Measurements from ENCODE around the gene DUSP10.

Gene DUSP10

GRCh38 chr1:221729771-221730330 is 12.0 kb downstream of the DUSP10 start:
- DNase-seq: no peak

GRCh38 chr1:221728037-221728505 is 13.8 kb downstream of the DUSP10 start:
- DNase-seq: no peak

DNA sequence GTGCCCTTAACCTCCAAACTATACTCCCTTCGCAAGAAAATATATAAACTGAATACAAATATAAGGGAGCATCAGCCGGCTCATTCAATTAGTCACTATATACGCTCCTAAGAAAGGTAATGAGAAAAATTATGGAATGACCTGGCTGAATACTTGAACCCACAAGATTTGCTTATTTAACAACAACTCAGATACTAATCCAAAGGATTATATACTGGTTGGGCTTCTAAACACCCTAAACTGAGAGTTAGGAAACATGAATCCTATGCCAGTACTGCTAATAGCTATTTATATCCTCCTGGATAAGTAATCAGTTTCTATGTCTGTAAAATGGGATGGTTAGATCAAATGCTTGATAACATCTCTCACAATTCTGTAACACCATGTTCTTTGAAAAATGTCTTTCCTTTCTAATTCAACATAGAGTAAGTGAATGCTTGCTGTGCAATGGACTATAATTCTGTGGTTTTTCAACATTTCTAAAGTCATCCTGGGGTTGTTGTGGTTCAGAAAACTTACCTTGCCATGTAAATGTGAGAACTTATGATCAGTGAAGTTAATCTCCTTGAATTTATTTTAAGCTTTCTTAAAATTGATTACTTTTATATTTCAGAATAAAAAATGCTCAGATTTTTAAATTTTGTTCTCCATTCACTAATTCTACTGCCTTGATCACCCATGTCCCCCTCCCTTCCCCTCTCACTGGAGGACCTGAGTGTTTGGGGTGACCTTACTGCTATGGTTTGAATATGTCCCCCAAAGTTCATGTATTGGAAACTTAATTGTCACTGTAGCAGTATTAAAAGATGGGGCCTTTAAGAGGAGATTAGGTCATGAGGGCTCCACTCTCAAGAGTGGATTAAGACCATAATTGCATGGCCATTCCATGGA is 14.5 kb downstream of the DUSP10 start:
- DNase-seq: peak; percentile 43

DNA sequence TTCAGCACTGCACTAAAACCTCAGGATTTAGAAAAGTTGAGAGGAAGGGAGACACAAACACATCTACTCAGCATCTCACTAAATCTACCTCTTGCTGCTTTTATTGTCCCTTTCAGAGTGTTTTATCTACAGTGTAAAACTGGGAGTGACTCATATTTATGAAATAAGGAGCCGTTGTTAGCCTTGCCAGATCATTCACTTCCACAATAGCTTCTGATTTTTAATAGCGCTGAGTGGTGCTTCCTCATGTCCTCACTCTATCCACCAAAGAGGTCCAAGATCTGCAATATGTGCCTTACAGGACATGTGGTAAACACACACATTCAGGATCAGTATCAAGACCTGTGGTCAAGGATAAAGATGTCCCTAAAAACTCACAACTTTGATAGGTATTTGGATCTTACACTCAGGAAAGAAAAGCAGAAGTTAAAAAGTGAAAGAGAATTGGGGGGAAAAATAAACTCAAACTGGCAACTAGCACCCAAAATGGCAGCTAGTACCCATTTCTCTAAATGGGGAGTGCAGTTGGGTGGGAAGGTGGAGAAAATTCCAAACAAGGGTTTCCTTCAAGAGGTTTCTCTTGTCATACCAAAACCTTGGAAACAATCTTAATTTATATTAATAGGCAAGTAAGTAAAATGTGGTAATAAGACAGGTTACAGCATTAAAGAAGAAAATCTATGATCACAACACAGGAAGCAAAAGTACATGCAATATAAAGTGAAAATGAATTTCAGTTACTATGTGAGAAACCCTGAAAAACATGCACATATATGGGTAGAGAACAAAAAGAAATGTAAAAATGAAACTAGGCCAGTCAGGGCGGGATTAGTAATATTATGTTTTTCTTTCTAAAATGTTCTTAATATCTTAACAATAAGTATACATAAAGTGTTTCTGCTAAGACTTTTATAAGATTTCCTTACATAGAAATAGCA is 15.9 kb downstream of the DUSP10 start:
- DNase-seq: peak; percentile 73

DNA sequence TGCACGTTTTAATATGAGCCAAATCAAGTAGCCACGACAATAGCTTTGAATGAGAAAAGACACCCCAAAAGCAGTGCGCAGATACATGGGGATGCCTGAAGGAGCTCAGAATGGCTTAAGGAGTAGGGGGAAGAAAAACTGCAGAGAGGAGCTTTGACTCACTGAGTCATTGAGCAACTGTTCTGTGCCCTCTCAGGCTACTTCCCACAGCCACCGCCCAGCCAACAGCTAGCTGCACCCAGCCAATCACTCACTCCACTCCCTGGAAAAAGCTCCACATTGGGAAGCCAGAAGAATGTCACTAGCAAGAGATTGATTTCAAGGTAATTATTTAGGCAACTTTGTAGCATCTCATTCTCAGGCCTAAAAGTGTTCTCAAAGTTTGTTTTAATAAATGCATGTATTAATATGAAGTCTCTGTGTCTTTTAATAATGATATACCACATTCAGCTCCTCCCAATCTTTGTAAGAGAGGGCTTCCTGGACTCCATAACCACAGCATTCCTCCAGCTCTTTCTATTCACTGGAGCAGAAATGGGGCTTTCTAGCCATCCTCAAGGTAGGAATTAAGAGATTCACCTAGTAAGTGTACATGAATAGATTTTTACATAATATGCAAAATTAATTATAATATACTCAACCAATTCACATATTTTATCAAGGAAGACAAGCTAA is 16.8 kb downstream of the DUSP10 start:
- DNase-seq: no peak

- no peak for DNase-seq
Observed at GRCh38 chr1:221723848-221724236, 18.0 kb downstream of the DUSP10 start.

GRCh38 chr1:221723018-221723847 is 18.7 kb downstream of the DUSP10 start:
- DNase-seq: no peak

DNA sequence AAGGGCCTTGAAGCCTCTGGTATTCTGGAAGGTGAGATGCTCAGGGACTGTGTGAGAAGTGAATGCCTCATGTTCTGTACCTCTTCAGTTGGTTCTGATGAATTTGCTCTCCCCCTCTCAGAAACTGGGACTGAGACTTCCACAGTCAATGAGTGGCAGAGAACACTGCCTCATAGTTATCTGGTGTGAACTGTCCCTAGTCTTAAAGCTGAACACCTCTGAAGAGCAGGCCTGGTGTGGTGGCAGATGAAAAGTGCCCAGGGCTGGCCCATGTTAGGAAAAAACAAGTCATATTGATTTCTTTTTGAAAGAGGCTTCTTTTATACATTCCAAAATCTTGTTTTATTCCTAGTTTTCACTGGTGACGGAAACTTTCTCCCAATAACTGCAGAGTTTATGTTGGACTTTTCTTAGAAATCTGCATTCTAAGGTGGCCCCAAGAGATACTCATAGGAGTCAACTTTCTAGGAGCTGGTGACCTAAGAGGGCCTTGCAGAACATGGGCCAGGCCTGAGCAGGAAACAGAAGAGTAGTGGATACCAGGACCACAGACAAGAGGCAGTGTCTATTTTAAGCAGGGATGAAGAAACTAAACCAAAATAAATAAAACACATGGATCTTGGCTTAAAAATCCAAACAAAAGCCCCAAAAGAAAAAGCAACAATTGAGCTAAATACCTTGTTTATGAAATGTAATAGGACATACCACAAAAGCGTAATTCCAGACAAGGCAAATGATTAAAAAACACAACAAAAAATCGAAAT is 19.5 kb downstream of the DUSP10 start:
- DNase-seq: no peak

GRCh38 chr1:221720545-221720944 is 21.3 kb downstream of the DUSP10 start:
- no peak for DNase-seq

DNA sequence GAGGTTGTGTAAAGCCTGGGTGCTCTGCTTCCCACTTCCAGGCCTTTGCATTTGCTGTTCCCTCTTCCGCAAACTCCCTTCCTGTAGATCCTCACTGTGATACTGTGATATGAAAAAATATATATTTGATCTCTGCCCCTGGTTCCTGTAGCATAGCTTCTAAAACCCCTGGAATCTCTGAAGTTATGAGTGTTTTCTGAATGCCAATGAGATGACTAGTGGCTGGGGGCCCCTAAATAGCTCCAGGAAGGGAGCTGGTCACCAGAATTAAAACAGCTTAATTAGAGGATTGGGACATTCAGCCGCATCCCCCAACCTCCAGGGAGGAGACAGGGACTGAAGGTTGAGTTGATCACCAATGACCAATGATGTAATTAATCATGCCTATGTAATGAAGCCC is 21.9 kb downstream of the DUSP10 start:
- DNase-seq: no peak

DNA sequence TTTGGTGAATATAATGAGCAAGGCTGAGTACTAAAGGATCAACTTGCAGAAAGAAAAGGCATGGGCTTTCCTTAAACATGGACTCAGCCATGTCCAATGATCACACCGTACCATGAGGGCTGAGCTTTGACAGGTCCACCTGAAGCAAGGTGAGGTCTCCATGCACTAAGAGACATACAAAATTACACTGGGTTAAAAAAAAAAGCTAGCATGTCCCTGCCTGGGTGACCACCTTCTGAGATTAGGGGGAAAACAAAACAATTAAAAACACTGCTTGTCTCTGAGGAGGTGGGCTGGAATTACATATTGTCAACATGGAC is 22.7 kb downstream of the DUSP10 start:
- DNase-seq: no peak

GRCh38 chr1:221718381-221719277 is 23.3 kb downstream of the DUSP10 start:
- no peak for DNase-seq

- DNase-seq: no peak
Observed at GRCh38 chr1:221717485-221717853, 24.4 kb downstream of the DUSP10 start.

DNA sequence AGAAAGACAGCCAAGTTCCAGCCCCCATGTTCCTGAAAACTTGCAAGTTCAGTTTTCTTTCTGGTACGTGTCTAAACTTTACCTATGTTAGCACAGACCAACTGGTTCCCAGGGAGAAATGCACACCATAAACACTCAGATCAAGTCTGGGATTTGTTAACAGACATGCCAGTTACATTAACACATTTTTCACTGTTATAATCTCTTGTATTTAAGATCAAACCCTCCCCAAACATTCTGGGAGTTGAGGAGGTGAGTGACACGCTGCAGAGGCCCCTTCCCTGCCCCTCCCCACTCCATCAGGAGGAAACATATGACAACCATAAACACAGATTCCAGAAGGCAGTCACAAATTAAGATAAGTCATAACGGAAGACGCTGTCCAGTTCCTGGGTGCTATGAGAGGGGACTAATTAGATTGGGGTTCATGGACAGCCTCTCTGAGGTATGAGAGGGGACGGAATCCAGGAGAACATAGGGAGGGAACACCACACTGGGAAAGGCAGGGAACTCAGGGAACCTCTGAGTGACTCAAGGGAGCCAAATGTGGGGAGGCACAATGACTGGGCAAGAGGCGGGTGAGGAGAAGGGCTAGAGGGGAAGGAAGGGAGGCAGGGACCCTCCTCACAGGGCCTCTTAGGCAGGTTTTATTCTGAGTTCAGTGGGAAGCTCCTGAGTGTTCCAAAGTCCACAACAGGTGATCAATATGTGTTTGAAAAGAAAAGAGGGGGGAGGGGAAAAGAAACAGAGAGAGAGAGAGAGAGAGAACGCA is 25.0 kb downstream of the DUSP10 start:
- no peak for DNase-seq

GRCh38 chr1:221715321-221716169 is 26.3 kb downstream of the DUSP10 start:
- DNase-seq: no peak

- no peak for DNase-seq
Observed at GRCh38 chr1:221714227-221715152, 27.4 kb downstream of the DUSP10 start.

GRCh38 chr1:221712776-221713431 is 29.0 kb downstream of the DUSP10 start:
- peak; percentile 86 for DNase-seq

Data from activated CD4-positive, alpha-beta T cell treated with anti-CD3 and anti-CD28 coated beads, Interleukin-2, amount 50 U/mL, for 16 hours (primary cell).